BLaER1 (cell line): ENCODE results near the gene CNBD2.
A peak's percentile ranks its signal among the peaks of the same experiment; 100 is the strongest.

Experiments
- H3K27ac ChIP-seq: shearing (Covaris generic); formaldehyde crosslinking; 2 replicates; pipeline ENCODE4 v1.8.1; 2022
- H3K27me3 ChIP-seq: shearing (Covaris generic); formaldehyde crosslinking; 2 replicates; pipeline ENCODE4 v1.8.1; 2022
- H3K36me3 ChIP-seq: shearing (Covaris generic); formaldehyde crosslinking; 2 replicates; pipeline ENCODE4 v1.8.1; 2022
- H3K4me1 ChIP-seq: shearing (Covaris generic); formaldehyde crosslinking; 2 replicates; pipeline ENCODE4 v1.8.1; 2022
- H3K4me2 ChIP-seq: shearing (Covaris generic); formaldehyde crosslinking; 2 replicates; pipeline ENCODE4 v1.8.1; 2022
- H3K4me3 ChIP-seq: shearing (Covaris generic); formaldehyde crosslinking; 2 replicates; pipeline ENCODE4 v1.8.1; 2022
- H3K9ac ChIP-seq: shearing (Covaris generic); formaldehyde crosslinking; 2 replicates; pipeline ENCODE4 v1.8.1; 2022
- H3K9me3 ChIP-seq: shearing (Covaris generic); formaldehyde crosslinking; 2 replicates; pipeline ENCODE4 v1.8.1; 2022
- H4K20me1 ChIP-seq: shearing (Covaris generic); formaldehyde crosslinking; 2 replicates; pipeline ENCODE4 v1.8.1; 2022
- Cebpa-rat ChIP-seq: shearing (Covaris generic); IDR thresholded peaks from 2 replicates; pipeline ENCODE4 v1.8.1; 2022

Gene CNBD2

DNA sequence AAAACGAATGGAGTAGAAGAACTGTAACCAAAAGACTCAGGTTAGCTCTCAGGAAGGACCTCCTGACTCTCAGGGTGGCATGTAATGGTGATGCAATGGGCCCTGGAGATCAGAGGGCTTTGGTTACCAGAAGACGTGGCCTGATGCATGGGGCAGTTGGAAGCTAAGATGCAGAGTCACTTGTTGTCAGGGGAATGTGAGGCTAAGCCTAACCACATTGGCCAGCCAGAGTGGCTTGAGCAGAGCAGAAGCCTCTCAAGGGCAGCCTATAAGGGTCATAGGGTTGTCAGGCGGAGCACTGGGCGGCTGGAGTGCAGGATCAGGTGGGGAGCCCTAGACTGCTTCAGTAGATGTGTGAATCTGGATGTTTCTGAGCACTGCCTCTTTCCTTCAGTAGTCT lies 5.9 kb downstream of the CNBD2 start:
- no peaks in the 10 kb centered on the region for H3K36me3 ChIP-seq
- no peaks in the 10 kb centered on the region for H3K4me1 ChIP-seq
- no peaks in the 10 kb centered on the region for H3K27me3 ChIP-seq
- H3K9me3 ChIP-seq, result no peaks in the 10 kb centered on the region
- H3K27ac ChIP-seq, result no peak overlapping the region
- H3K9ac ChIP-seq, result no peak overlapping the region
- no peak overlapping the region for H3K4me2 ChIP-seq
- no peaks in the 10 kb centered on the region for H4K20me1 ChIP-seq
- no peak for TF ChIP-seq Cebpa-rat
- H3K4me3 ChIP-seq, result no peak overlapping the region

DNA sequence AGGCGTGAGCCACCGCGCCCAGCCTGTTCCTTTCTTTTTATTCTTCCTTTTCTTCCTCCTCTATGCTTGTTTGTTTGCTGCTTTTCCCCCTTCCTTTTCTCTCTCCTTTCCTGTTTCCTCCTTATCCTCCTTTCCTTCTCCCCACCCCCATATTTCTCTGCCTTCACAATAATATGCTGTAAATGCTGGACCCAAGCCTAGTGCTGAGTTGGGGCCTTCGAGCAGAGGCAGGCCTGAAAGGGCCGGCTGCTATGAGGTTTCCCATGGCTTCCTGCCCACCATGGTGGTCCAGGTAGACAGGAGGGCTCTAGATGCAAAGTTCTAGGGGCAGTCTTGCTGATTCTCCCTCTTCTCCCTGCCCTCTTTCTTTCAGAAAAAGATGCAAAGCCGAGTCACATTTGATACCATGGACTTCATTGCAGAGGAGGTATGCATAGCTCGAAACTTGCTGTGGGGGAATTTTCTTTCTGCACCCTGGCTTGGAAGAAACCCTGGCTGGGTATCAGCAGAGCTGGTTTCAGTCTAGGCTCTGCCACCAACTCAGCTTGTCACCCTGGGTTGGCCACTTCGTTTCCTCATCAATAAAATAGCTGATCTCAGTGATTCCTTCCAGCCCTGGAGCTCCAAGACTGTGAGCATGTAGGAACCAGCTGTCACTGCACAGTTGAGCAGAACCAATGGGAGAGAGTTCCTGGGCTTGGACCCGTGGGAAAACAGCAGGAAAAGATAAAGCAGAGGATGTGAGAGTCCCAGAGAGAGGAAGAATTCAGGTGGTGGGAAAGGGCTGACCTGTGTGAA lies 7.4 kb downstream of the CNBD2 start:
- no peaks in the 10 kb centered on the region for H4K20me1 ChIP-seq
- H3K27me3 ChIP-seq, result no peaks in the 10 kb centered on the region
- H3K4me1 ChIP-seq, result no peaks in the 10 kb centered on the region
- H3K4me3 ChIP-seq, result no peak overlapping the region
- no peak overlapping the region for H3K9ac ChIP-seq
- H3K4me2 ChIP-seq, result no peak overlapping the region
- no peaks in the 10 kb centered on the region for H3K36me3 ChIP-seq
- no peaks in the 10 kb centered on the region for H3K9me3 ChIP-seq
- TF ChIP-seq Cebpa-rat, result no peak
- H3K27ac ChIP-seq, result no peak overlapping the region

DNA sequence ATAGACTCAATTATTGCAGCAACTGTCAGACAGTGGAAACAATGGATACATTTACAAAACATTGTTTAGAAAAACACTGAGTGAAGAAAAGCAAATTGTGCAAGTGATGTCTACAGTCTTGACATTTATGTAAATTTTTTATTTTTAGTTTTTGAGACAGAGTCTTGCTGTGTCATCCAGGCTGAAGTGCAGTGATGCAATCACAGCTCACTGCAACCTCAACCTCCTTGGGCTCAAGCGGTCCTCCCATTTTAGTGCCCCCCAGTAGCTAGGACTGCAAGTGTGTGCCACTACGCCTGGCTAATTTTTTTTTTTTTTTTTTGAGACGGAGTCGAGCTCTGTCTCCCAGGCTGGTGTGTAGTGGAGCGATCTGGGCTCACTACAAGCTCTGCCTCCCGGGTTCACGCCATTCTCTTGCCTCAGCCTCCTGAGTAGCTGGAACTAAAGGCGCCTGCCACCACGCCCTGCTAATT lies 9.7 kb downstream of the CNBD2 start:
- Histone ChIP-seq H3K4me2 (no peak overlapping the region), H3K4me3 (no peak overlapping the region), H3K9me3 (no peaks in the 10 kb centered on the region), H3K36me3 (no peaks in the 10 kb centered on the region), H4K20me1 (no peaks in the 10 kb centered on the region), H3K4me1 (no peaks in the 10 kb centered on the region), H3K9ac (no peak overlapping the region), H3K27me3 (no peaks in the 10 kb centered on the region), H3K27ac (no peak overlapping the region)
- TF ChIP-seq Cebpa-rat, result no peak

DNA sequence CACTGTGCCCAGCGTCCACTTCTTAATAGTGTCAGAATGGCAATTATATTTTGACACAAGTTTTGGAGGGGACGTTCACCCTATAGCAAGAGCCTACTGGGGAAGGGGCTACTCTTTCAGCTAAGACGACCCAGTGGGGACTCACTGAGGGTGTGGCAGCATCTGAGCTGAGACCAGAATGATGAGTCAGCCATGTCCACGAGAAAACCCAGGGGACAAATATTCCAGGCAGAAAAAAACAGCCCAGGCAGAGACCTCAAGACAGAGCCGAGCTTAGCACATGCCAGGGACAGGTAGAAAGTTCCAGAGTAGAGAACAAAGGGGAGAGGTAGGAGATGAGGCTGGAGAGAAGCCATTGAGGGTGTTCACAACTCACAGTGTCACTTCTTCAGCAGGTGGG lies 11.2 kb downstream of the CNBD2 start:
- TF ChIP-seq Cebpa-rat, result no peak
- Histone ChIP-seq H3K4me2 (no peak overlapping the region), H3K27ac (no peak overlapping the region), H3K27me3 (no peaks in the 10 kb centered on the region), H3K4me3 (no peak overlapping the region), H3K36me3 (no peaks in the 10 kb centered on the region), H3K9ac (no peak overlapping the region), H3K9me3 (no peaks in the 10 kb centered on the region), H4K20me1 (no peaks in the 10 kb centered on the region), H3K4me1 (no peaks in the 10 kb centered on the region)

- Histone ChIP-seq H3K27me3 (no peaks in the 10 kb centered on the region), H3K4me2 (no peak overlapping the region), H3K9me3 (no peaks in the 10 kb centered on the region)
These were observed 13.6 kb downstream of the CNBD2 start for GRCh38 chr20:35981969-35982368.

DNA sequence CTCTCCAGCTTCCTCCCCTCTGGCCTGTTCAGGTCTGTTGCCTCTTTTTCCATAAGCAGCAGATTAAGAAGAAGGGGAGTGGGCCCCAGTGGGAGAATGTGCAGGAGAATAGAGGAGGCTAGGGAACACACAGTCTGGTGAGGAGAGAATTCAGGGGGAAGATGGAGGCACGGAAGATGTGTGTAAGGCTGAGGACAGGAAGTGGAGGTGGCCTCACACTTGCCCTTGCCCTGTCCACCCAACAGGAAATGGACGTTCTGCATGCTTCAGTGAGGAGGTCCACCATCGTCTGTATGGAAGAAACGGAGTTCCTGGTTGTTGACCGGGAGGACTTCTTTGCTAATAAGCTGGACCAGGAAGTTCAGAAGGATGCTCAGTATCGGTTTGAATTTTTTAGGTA lies 16.0 kb downstream of the CNBD2 start:
- Histone ChIP-seq H4K20me1 (no peaks in the 10 kb centered on the region), H3K27ac (no peak overlapping the region), H3K36me3 (no peaks in the 10 kb centered on the region), H3K4me2 (no peak overlapping the region), H3K4me1 (no peaks in the 10 kb centered on the region), H3K9ac (no peak overlapping the region), H3K4me3 (no peak overlapping the region), H3K9me3 (no peaks in the 10 kb centered on the region), H3K27me3 (no peaks in the 10 kb centered on the region)
- no peak for TF ChIP-seq Cebpa-rat

More at GRCh38 chr20:35981969-35982368, 13.6 kb downstream of the CNBD2 start:
- no peak overlapping the region for H3K9ac ChIP-seq
- H3K4me1 ChIP-seq, result no peaks in the 10 kb centered on the region
- H3K4me3 ChIP-seq, result no peak overlapping the region
- TF ChIP-seq Cebpa-rat, result no peak
- H4K20me1 ChIP-seq, result no peaks in the 10 kb centered on the region
- no peaks in the 10 kb centered on the region for H3K36me3 ChIP-seq
- H3K27ac ChIP-seq, result no peak overlapping the region

DNA sequence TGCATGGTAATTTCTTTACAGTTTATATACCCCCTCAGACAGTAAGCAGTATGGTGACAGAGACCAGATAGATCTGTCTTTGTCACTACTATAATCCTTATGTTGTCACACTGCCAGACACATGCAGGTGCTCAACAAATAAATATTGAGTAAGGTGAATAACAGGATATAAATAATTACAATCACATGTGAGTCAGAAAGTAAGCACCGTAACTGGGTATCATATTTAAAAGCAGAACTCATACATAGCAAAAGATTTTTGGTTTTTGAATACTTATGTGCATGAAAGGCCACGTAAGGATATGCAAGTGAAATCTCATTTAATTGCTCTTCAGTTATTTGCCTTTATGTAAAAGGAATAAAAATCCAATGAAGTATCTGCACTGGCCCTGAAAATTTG lies 17.4 kb downstream of the CNBD2 start:
- TF ChIP-seq Cebpa-rat, result no peak
- no peaks in the 10 kb centered on the region for H3K36me3 ChIP-seq
- H3K27ac ChIP-seq, result no peak overlapping the region
- H4K20me1 ChIP-seq, result no peaks in the 10 kb centered on the region
- H3K4me1 ChIP-seq, result no peaks in the 10 kb centered on the region
- H3K9me3 ChIP-seq, result no peaks in the 10 kb centered on the region
- no peak overlapping the region for H3K4me3 ChIP-seq
- H3K27me3 ChIP-seq, result no peaks in the 10 kb centered on the region
- no peak overlapping the region for H3K4me2 ChIP-seq
- H3K9ac ChIP-seq, result no peak overlapping the region

GRCh38 chr20:35988910-35989463 lies 20.6 kb downstream of the CNBD2 start:
- no peaks in the 10 kb centered on the region for H4K20me1 ChIP-seq
- no peaks in the 10 kb centered on the region for H3K36me3 ChIP-seq
- no peak overlapping the region for H3K4me3 ChIP-seq
- H3K4me2 ChIP-seq, result no peak overlapping the region
- no peaks in the 10 kb centered on the region for H3K27me3 ChIP-seq
- H3K27ac ChIP-seq, result no peak overlapping the region
- no peak overlapping the region for H3K9ac ChIP-seq
- peaks cover 10% of the 10 kb centered on the region for H3K4me1 ChIP-seq
- TF ChIP-seq Cebpa-rat, result no peak
- no peaks in the 10 kb centered on the region for H3K9me3 ChIP-seq

DNA sequence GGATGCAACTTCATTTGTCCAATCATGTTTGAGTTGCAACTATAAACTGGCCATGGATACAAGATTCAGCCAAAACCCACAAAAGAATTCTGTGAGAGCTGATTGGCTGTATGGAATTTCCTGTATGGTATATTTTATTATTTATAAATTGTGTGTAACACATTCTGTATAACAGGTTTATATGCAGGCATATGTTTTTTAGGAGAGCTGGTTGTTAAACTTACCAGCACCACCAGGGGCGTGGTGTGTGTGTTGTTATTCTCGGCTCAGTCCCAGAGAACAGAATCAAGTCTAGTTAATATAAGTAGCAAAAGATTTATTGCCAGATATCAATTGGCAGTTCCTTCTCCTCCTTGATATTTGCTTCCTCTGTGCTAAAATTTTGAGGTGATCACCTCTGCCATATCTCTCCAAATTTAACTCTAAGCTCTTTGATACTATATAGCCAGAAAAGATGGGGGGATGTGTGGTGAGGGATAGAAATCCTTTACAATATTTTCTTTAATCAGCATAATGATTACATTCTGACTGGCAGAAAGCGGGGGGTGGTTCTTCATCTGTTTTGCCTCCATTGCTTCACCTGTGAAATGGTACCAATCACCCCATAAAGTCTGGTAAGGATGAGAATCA lies 22.9 kb downstream of the CNBD2 start:
- H3K9ac ChIP-seq, result no peak overlapping the region
- H3K4me3 ChIP-seq, result no peak overlapping the region
- no peak for TF ChIP-seq Cebpa-rat
- no peaks in the 10 kb centered on the region for H4K20me1 ChIP-seq
- H3K4me1 ChIP-seq, result peaks cover 10% of the 10 kb centered on the region
- H3K27me3 ChIP-seq, result no peaks in the 10 kb centered on the region
- H3K27ac ChIP-seq, result no peak overlapping the region
- no peaks in the 10 kb centered on the region for H3K36me3 ChIP-seq
- no peaks in the 10 kb centered on the region for H3K9me3 ChIP-seq
- no peak overlapping the region for H3K4me2 ChIP-seq

- H3K27me3 ChIP-seq, result no peaks in the 10 kb centered on the region
- H3K4me2 ChIP-seq, result peak overlapping the region; percentile 39
- H3K4me1 ChIP-seq, result peaks cover 10% of the 10 kb centered on the region
- H3K27ac ChIP-seq, result no peak overlapping the region
- no peaks in the 10 kb centered on the region for H3K36me3 ChIP-seq
- no peaks in the 10 kb centered on the region for H4K20me1 ChIP-seq
- H3K9ac ChIP-seq, result no peak overlapping the region
- no peaks in the 10 kb centered on the region for H3K9me3 ChIP-seq
- H3K4me3 ChIP-seq, result no peak overlapping the region
- TF ChIP-seq Cebpa-rat, result no peak
These were observed 24.4 kb downstream of the CNBD2 start for GRCh38 chr20:35992713-35993335.
